Adrenal gland (tissue), 12 donors: ENCODE measurements around the gene KDM2A. TPM values are rescaled to one million over a fixed set of nuclear protein-coding genes. Genes with fewer than 3 reads are reported as not detected.

ENCODE experiments used
- DNase-seq, 7 donors: peaks; one replicate each; pipeline ENCODE4 v3.0.0-alpha.2; 2019 to 2020
- H3K27ac ChIP-seq, 5 donors: fragments of 200-600 bp; sonication (generic) in 4 of 5; 1 replicate in 3 of 5; 2 replicates in 2 of 5; pipeline versions ENCODE4 v1.5.1 to v1.8.0; 2016 to 2020; ENCODE audit warnings: mild to moderate bottlenecking in 1 of 5
- H3K27me3 ChIP-seq: fragments of 200-600 bp; 2 replicates; pipeline ENCODE4 v1.8.0; 2021
- H3K36me3 ChIP-seq, 2 donors: fragments of 200-600 bp; replicated peaks in 1 of 2; 1 replicate in 1 of 2; 2 replicates in 1 of 2; pipeline versions ENCODE4 v1.5.1 to v1.8.0; 2018 to 2022
- H3K4me1 ChIP-seq, 2 donors: fragments of 200-600 bp; replicated peaks in 1 of 2; 1 replicate in 1 of 2; 2 replicates in 1 of 2; pipeline versions ENCODE4 v1.5.1 to v1.8.0; 2018 to 2021
- H3K4me3 ChIP-seq, 4 donors: fragments of 200-600 bp; sonication (generic) in 3 of 4; one replicate each; pipeline ENCODE4 v1.5.1; 2016 to 2018
- H3K9me3 ChIP-seq, 3 donors: fragments of 200-600 bp; sonication (generic) in 1 of 3; replicated peaks in 1 of 3; 1 replicate in 2 of 3; 2 replicates in 1 of 3; pipeline versions ENCODE4 v1.5.1 to v1.8.0; 2016 to 2021
- CTCF ChIP-seq, 6 experiments: fragments of 450-650 bp in 4 of 6; fragments of 200-600 bp in 2 of 6; sonication (generic) in 1 of 6; IDR thresholded peaks; 1 replicate in 5 of 6; 2 replicates in 1 of 6; pipeline versions ENCODE4 v1.5.1 to v1.8.0; 2016 to 2021; ENCODE audit warnings: antibody characterized with exemption in 6 of 6, mild to moderate bottlenecking in 2 of 6, moderate library complexity in 1 of 6
- POLR2A ChIP-seq, 2 donors: fragments of 450-650 bp; IDR thresholded peaks; one replicate each; pipeline ENCODE4 v1.6.1; 2017; ENCODE audit warnings: antibody characterized with exemption in 2 of 2, mild to moderate bottlenecking in 2 of 2, moderate library complexity in 1 of 2
- WGBS, 4 donors: extraction: QIAGEN DNeasy Blood & Tissue Kit in 2 of 4; methylation state at CpG; one replicate each; pipeline versions ENCODE4 v1.1.5 to v1.1.7; 2013 to 2017; 5-methylcytosine and 5-hydroxymethylcytosine counted together
- intact Hi-C, 2 donors: fragments of 100-400 bp; cut with DNase I; formaldehyde crosslinking; loops; one replicate each; pipeline versions ENCODE4 v1.14.1 to v1.15.0; 2022 to 2023
- polyA plus RNA-seq, 3 donors: library from polyadenylated mRNA; stranded (reverse); fragments of 200-250 nt in 2 of 3; fragments of 350-450 nt in 1 of 3; fragmentation: Illumina TruSeq in 1 of 3; extraction: RNeasy Lipid Tissue Mini Kit (QIAGEN cat#74804) in 1 of 3; gene quantifications; one replicate each; pipeline ENCODE4 v1.2.3, GENCODE V29; 2013 to 2014
- total RNA-seq, 9 donors: library from RNA; depleted of rRNA in 4 of 9; stranded (reverse); fragments of >200 nt in 4 of 9; fragments of 120-200 nt in 1 of 9; fragmentation: NEBNext Ultra II Directional in 1 of 9; extraction: Animal tissue kit (Norgen Biotek cat#: 25700) in 1 of 9; gene quantifications; one replicate each; pipeline versions ENCODE4 v1.1.0 to v1.2.4, GENCODE V29; 2013 to 2023
- donor health status: healthy with polysubstance abuse.
- donor health status: Bipolar disorder and iron deficiency.
- donor health status: DM: yes; HTN: yes; CAD: no.
- donor health status: DM: no; HTN: no; CAD: no.
- donor health status: DM: no; HTN: no; CAD: no.
- donor health status: DM: yes; HTN: yes; CAD: no.

Gene KDM2A
- total and polyA plus RNA-seq, 12 donors = 30.6 to 65.3 (median 45.7) TPM

GRCh38 chr11:67285541-67286498 is 166.8 kb downstream of the KDM2A start:
- no peaks in the 10 kb centered on the region for H3K27me3 ChIP-seq
- DNase-seq = no peak
- no peaks in the 10 kb centered on the region for H3K9me3 ChIP-seq
- no peak for TF ChIP-seq CTCF (IDR thresholded peaks at IDR 0.05)
- TF ChIP-seq POLR2A (IDR thresholded peaks at IDR 0.05) = no peak
- no peak overlapping the region for H3K4me3 ChIP-seq
- 74 to 78% (median 77%) methylated on average over 29 to 39 of the region's 39 CpGs for WGBS, 4 donors
- peaks cover 0 to 67% of the 10 kb centered on the region in 2 donors for H3K36me3 ChIP-seq
- peaks cover 18 to 26% of the 10 kb centered on the region in 2 donors for H3K4me1 ChIP-seq
- intact Hi-C loops = no loop called here
- peak overlapping the region in 3 of 5 donors; percentile 13 to 95 (median 91) for H3K27ac ChIP-seq

DNA sequence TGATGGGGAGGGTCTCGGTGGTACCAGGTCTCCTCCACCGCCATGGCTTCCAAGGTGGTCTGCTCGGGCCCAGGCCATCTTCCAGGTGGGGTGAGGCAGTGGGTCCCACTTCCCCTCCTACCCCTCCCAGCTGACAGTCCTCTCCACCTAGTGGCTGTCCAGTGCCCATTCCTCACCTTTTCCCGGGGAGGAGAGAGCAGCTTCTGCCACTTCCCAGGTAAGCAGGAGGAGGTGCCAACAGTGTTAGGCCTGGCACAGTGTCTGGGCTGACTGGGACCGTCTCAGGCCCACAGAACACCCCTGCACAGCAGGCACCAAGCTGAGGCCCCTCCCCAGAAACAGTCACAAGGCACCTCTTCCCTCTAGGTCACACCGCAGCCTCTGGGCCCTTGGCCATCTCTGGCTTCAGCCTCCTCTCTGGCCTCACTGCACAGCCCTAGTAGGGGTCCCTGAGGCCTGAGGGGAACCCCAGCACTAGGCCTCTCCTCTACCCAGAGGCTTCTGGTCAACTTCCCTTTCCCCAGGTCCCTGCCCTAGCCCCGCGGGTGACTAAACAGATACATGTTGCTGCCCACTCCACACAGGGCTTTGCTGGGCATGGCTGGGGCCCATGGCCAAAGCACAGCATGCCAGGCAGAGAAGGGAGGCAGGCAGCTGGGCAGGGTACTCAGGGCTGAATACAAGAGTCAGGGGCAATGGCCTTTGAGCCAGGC is 167.7 kb downstream of the KDM2A start:
- no peaks in the 10 kb centered on the region for H3K27me3 ChIP-seq
- DNase-seq = peak in 3 of 7 donors; percentile 50 to 61 (median 60)
- TF ChIP-seq CTCF (IDR thresholded peaks at IDR 0.05) (no peak), POLR2A (IDR thresholded peaks at IDR 0.05) (peak in 1 of 2 donors; percentile 6)
- intact Hi-C loops = no loop called here
- 64 to 78% (median 75%) methylated on average over 5 to 8 of the region's 8 CpGs for WGBS, 4 donors
- H3K9me3 ChIP-seq = no peaks in the 10 kb centered on the region
- no peak overlapping the region for H3K4me3 ChIP-seq
- H3K27ac ChIP-seq = peak overlapping the region in 4 of 5 donors; percentile 91 to 95 (median 94)
- peaks cover 18 to 27% of the 10 kb centered on the region in 2 donors for H3K4me1 ChIP-seq
- H3K36me3 ChIP-seq = peaks cover 0 to 67% of the 10 kb centered on the region in 2 donors

DNA sequence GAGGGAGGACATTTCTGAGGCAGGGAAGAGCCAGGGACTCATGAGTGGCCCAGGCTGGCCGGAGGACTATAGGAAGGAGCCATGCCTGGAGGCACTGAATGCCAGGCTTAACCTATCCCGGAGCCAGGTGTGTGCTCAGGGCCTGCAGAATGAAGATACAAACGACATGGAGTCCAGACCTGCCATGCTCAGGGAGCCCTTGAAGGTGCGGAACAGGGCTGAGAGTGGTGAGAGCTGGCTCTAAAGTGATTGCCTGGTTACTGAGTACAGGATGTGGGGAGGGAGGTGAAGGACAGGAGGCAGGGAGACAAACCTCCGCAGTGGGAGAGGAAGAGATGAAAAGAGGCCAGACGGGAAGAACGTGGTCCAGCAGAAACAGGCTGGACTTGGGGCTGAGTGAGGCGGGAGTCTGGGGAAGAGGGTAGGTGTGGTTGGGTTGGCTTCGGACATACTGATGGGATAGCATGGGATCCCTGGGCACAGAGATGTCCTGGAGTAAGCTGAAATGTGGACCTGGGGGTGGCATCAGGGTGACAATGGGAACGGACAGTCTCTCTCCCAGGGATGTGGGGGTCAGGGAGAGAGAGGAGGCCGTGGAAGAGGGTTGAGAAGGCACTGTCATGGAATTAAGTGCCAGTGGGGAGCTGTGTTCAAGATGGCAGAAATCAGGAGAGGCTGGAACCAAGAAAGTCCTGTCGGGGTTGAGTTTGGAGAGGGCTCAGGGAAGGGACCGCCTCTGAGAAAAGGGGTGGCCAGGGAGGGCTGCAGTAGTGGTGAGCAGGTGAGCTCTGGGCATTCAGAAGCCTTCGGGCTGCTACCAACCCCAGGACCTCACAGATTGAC is 168.5 kb downstream of the KDM2A start:
- DNase-seq = no peak
- WGBS, 4 donors = 63 to 74% (median 67%) methylated on average over 14 of the region's 14 CpGs
- Histone ChIP-seq H3K4me3 (peak overlapping the region in 1 of 4 donors; percentile 61), H3K36me3 (peaks cover 0 to 67% of the 10 kb centered on the region in 2 donors), H3K9me3 (no peaks in the 10 kb centered on the region), H3K27me3 (no peaks in the 10 kb centered on the region), H3K27ac (peak overlapping the region; percentile 91 to 95 (median 93)), H3K4me1 (peaks cover 18 to 27% of the 10 kb centered on the region in 2 donors)
- intact Hi-C loops = no loop called here
- TF ChIP-seq POLR2A (IDR thresholded peaks at IDR 0.05) (no peak), CTCF (IDR thresholded peaks at IDR 0.05) (peak in 1 of 6 experiments; percentile 2)
